HCT116 (cell line): Measurements from ENCODE around the gene IMMP2L. TPM values are rescaled to one million over a fixed set of nuclear protein-coding genes. Genes with fewer than 3 reads are reported as not detected.

Source experiments
- ATAC-seq: fragments of 200-7000 bp; cut with Tn5 transposase; 2 replicates; pipeline ENCODE4 v1.9.1; 2020; ENCODE audit warnings: mild to moderate bottlenecking, moderate library complexity
- BruUV-seq: library from RNA; stranded (reverse); fragments of 400-500 nt; replicated peaks from 2 replicates; lab custom pipeline; 2021; lab: Mats Ljungman, UMichigan
- CTCF ChIA-PET: fragments of 300-600 bp; sonication (Branson Sonifier 250); formaldehyde crosslinking; loops from one replicate; lab custom pipeline; 2021; ENCODE audit warnings: antibody characterized with exemption; lab: Charles Lee
- POLR2A ChIA-PET: fragments of 300-600, 350-600 bp; sonication (Branson Sonifier 250); formaldehyde crosslinking; loops from one replicate; lab custom pipeline; 2021; ENCODE audit warnings: antibody characterized with exemption; lab: Charles Lee
- RAD21 ChIA-PET, 2 experiments: fragments of 300-600 bp; sonication (Branson Sonifier 250); formaldehyde crosslinking; loops; one replicate each; lab custom pipeline; 2023; ENCODE audit warnings: low total read pairs in 2 of 2; ENCODE audit not compliant: uncharacterized antibody in 2 of 2, unreplicated experiment in 2 of 2, low non-redundant PET in 1 of 2; lab: Charles Lee
- DNase-seq: peaks from one replicate; pipeline ENCODE4 v3.0.0-alpha.2; 2010; ENCODE audit warnings: low read depth, low spot score
- H2AFZ ChIP-seq: fragments of 200-600 bp; shearing (Covaris generic), sonication (generic); 2 replicates; pipeline ENCODE4 v1.6.1; 2017; ENCODE audit warnings: low read depth, mixed run types, mixed read lengths, antibody characterized with exemption, low read length; ENCODE audit not compliant: poor library complexity, severe bottlenecking
- H3K27ac ChIP-seq: 2 replicates; pipeline ENCODE4 v1.5.1; 2012; ENCODE audit warnings: low read depth, low read length
- H3K27me3 ChIP-seq: fragments of 200-600 bp; sonication (generic); 2 replicates; pipeline ENCODE4 v1.6.1; 2016; ENCODE audit warnings: mixed run types, low read length, mixed read lengths; ENCODE audit not compliant: insufficient read depth
- H3K36me3 ChIP-seq, 2 experiments: fragments of 200-500 bp in 1 of 2; fragments of 200-600 bp in 1 of 2; sonication (Bioruptor generic) in 1 of 2; sonication (generic) in 1 of 2; 2 replicates each; pipeline versions ENCODE4 v1.5.1 to v1.6.1; 2014 to 2016; ENCODE audit warnings: low read length in 2 of 2, inconsistent platforms in 1 of 2, mixed read lengths in 1 of 2, mixed run types in 1 of 2; ENCODE audit not compliant: insufficient read depth in 2 of 2, control insufficient read depth in 1 of 2
- H3K4me1 ChIP-seq, 2 experiments: fragments of 200-600 bp in 1 of 2; sonication (generic) in 1 of 2; 2 replicates each; pipeline versions ENCODE4 v1.5.1 to v1.6.1; 2012 to 2017; ENCODE audit warnings: low read length in 2 of 2, inconsistent platforms in 1 of 2, mild to moderate bottlenecking in 1 of 2, mixed read lengths in 1 of 2, mixed run types in 1 of 2, moderate library complexity in 1 of 2; ENCODE audit not compliant: insufficient read depth in 2 of 2, control insufficient read depth in 1 of 2
- H3K4me2 ChIP-seq: fragments of 200-600 bp; sonication (generic); 2 replicates; pipeline ENCODE4 v1.6.1; 2017; ENCODE audit warnings: mixed run types, low read length, mixed read lengths
- H3K4me3 ChIP-seq, 2 experiments: fragments of 200-600 bp in 1 of 2; sonication (generic) in 1 of 2; replicated peaks in 1 of 2; 2 replicates each; pipeline ENCODE4 v1.5.1; 2011 to 2016; ENCODE audit warnings: low read length in 2 of 2, control low read depth in 1 of 2, low read depth in 1 of 2, mild to moderate bottlenecking in 1 of 2, mixed read lengths in 1 of 2, mixed run types in 1 of 2
- H3K79me2 ChIP-seq: fragments of 200-600 bp; sonication (generic); 2 replicates; pipeline ENCODE4 v1.6.1; 2017; ENCODE audit warnings: mild to moderate bottlenecking, mixed run types, low read length, moderate library complexity, mixed read lengths; ENCODE audit not compliant: insufficient read depth
- H3K9ac ChIP-seq: fragments of 200-600 bp; sonication (generic); 2 replicates; pipeline ENCODE4 v1.6.1; 2016; ENCODE audit warnings: low read length, mixed read lengths
- H3K9me2 ChIP-seq: fragments of 200-600 bp; sonication (generic), shearing (Covaris generic); 2 replicates; pipeline ENCODE4 v1.6.1; 2017; ENCODE audit warnings: mixed run types, mild to moderate bottlenecking, moderate library complexity; ENCODE audit not compliant: insufficient read depth
- H3K9me3 ChIP-seq, 2 experiments: fragments of 200-500 bp in 1 of 2; fragments of 200-600 bp in 1 of 2; sonication (Bioruptor generic) in 1 of 2; sonication (generic) in 1 of 2; 2 replicates each; pipeline ENCODE4 v1.6.1; 2014 to 2017; ENCODE audit warnings: low read length in 2 of 2, mixed read lengths in 2 of 2, inconsistent platforms in 1 of 2, low read depth in 1 of 2, mild to moderate bottlenecking in 1 of 2, mixed run types in 1 of 2, moderate library complexity in 1 of 2; ENCODE audit not compliant: control insufficient read depth in 1 of 2, insufficient read depth in 1 of 2
- H4K20me1 ChIP-seq: fragments of 200-600 bp; sonication (generic), shearing (Covaris generic); 2 replicates; pipeline ENCODE4 v1.6.1; 2017; ENCODE audit warnings: mixed run types, mild to moderate bottlenecking, moderate library complexity; ENCODE audit not compliant: insufficient read depth
- CBX3 ChIP-seq: IDR thresholded peaks from 2 replicates; pipeline ENCODE4 v1.6.1; 2012; ENCODE audit warnings: low read depth
- CTCF ChIP-seq, 3 experiments: fragments of 200-600 bp in 1 of 3; sonication (generic) in 1 of 3; IDR thresholded peaks in 2 of 3; conservative IDR thresholded peaks in 1 of 3; 2 replicates each; pipeline ENCODE4 v1.5.1; 2012 to 2017; ENCODE audit warnings: low read depth in 2 of 3, low read length in 2 of 3, antibody characterized with exemption in 1 of 3, borderline replicate concordance in 1 of 3, control low read depth in 1 of 3, mild to moderate bottlenecking in 1 of 3, mixed read lengths in 1 of 3, mixed run types in 1 of 3, moderate library complexity in 1 of 3; ENCODE audit not compliant: insufficient read depth in 1 of 3
- EGR1 ChIP-seq: IDR thresholded peaks from 2 replicates; pipeline ENCODE4 v1.6.1; 2012; ENCODE audit warnings: low read depth
- ELF1 ChIP-seq: IDR thresholded peaks from 2 replicates; pipeline ENCODE4 v1.6.1; 2012; ENCODE audit warnings: low read depth, borderline replicate concordance
- EZH2phosphoT487 ChIP-seq: fragments of 200-600 bp; IDR thresholded peaks from 2 replicates; pipeline ENCODE4 v1.6.1; 2018; ENCODE audit warnings: antibody characterized with exemption, borderline replicate concordance
- JUND ChIP-seq: IDR thresholded peaks from 2 replicates; pipeline ENCODE4 v1.6.1; 2012
- MAX ChIP-seq: IDR thresholded peaks from 2 replicates; pipeline ENCODE4 v1.6.1; 2012
- POLR2AphosphoS5 ChIP-seq: IDR thresholded peaks from 2 replicates; pipeline ENCODE4 v1.6.1; 2011; ENCODE audit warnings: mild to moderate bottlenecking, low read depth, low read length, moderate library complexity
- RAD21 ChIP-seq: IDR thresholded peaks from 2 replicates; pipeline ENCODE4 v1.6.1; 2012; ENCODE audit warnings: low read depth, mild to moderate bottlenecking
- REST ChIP-seq: IDR thresholded peaks from 2 replicates; pipeline ENCODE4 v1.6.1; 2012; ENCODE audit warnings: low read depth
- SIN3A ChIP-seq: IDR thresholded peaks from 2 replicates; pipeline ENCODE4 v1.6.1; 2012; ENCODE audit warnings: low read depth
- SRF ChIP-seq: IDR thresholded peaks from 2 replicates; pipeline ENCODE4 v1.6.1; 2012; ENCODE audit warnings: low read depth
- TCF7L2 ChIP-seq: IDR thresholded peaks from 2 replicates; pipeline ENCODE4 v1.7.0; 2011; ENCODE audit warnings: borderline replicate concordance, inconsistent platforms; ENCODE audit not compliant: insufficient read depth, insufficient read length; ENCODE audit errors: extremely low read depth
- YY1 ChIP-seq: IDR thresholded peaks from 2 replicates; pipeline ENCODE4 v1.6.1; 2011; ENCODE audit warnings: low read length, low read depth, moderate library complexity, mild to moderate bottlenecking; ENCODE audit not compliant: insufficient replicate concordance; ENCODE audit errors: extremely low read depth
- ZFX ChIP-seq: fragments of 450-650 bp; IDR thresholded peaks from 2 replicates; pipeline ENCODE4 v1.6.1; 2017
- intact Hi-C: fragments of 100-400 bp; cut with micrococcal nuclease; formaldehyde crosslinking; loops from 2 replicates; pipeline ENCODE4 v1.10.0; 2022
- total RNA-seq: library from RNA; stranded (reverse); gene quantifications from one replicate; pipeline ENCODE4 v1.2.1, GENCODE V29; 2021; ENCODE audit not compliant: unreplicated experiment

The IMMP2L gene
- total RNA-seq, 1 experiment from 2014 or later: 21.1 TPM

GRCh38 chr7:110852156-110852940 lies 709.9 kb downstream of the IMMP2L start:
- TF ChIP-seq RAD21: no peak
- BruUV-seq: no TSS peak
- H3K79me2 ChIP-seq: no peaks in the 10 kb centered on the region
- intact Hi-C loops: no loop called here
- ChIA-PET POLR2A (no interaction called here), RAD21 (no interaction called here), CTCF (no interaction called here)
- H3K4me3 ChIP-seq: no peak overlapping the region
- H3K9ac ChIP-seq: no peak overlapping the region
- no peaks in the 10 kb centered on the region for H4K20me1 ChIP-seq
- no peaks in the 10 kb centered on the region for H3K4me1 ChIP-seq
- DNase-seq (no peak), ATAC-seq (no peak)
- H3K9me2 ChIP-seq: no peaks in the 10 kb centered on the region
- no peak overlapping the region for H2AFZ ChIP-seq
- no peaks in the 10 kb centered on the region for H3K36me3 ChIP-seq
- no peak overlapping the region for H3K27ac ChIP-seq
- H3K27me3 ChIP-seq: no peaks in the 10 kb centered on the region
- H3K9me3 ChIP-seq: no peaks in the 10 kb centered on the region
- H3K4me2 ChIP-seq: no peak overlapping the region

GRCh38 chr7:110850224-110850623 lies 712.1 kb downstream of the IMMP2L start:
- H3K36me3 ChIP-seq: no peaks in the 10 kb centered on the region
- intact Hi-C loops: no loop called here
- POLR2A ChIA-PET: no interaction called here
- no peaks in the 10 kb centered on the region for H3K9me3 ChIP-seq
- no peaks in the 10 kb centered on the region for H3K4me1 ChIP-seq
- RAD21 ChIA-PET: no interaction called here
- BruUV-seq: no TSS peak
- no peak for ATAC-seq
- H3K27me3 ChIP-seq: no peaks in the 10 kb centered on the region
- DNase-seq: no peak
- no peaks in the 10 kb centered on the region for H4K20me1 ChIP-seq
- H3K4me3 ChIP-seq: no peak overlapping the region
- CTCF ChIA-PET: no interaction called here
- no peaks in the 10 kb centered on the region for H3K9me2 ChIP-seq
- H3K79me2 ChIP-seq: no peaks in the 10 kb centered on the region
- H3K9ac ChIP-seq: no peak overlapping the region
- no peak overlapping the region for H3K4me2 ChIP-seq
- no peak overlapping the region for H2AFZ ChIP-seq
- H3K27ac ChIP-seq: no peak overlapping the region
- TF ChIP-seq EGR1 (no peak), SIN3A (no peak), JUND (no peak), SRF (no peak), CBX3 (no peak), TCF7L2 (no peak), REST (no peak), ZFX (no peak), YY1 (no peak), CTCF (IDR thresholded peaks at IDR 0.05 in 2 of 3, conservative IDR thresholded peaks at IDR 0.05 in 1 of 3; ENCODE audit: borderline replicate concordance in 1 of 3, insufficient read depth in 1 of 3, low read depth in 2 of 3, low read length in 2 of 3) (no peak), POLR2AphosphoS5 (no peak), EZH2phosphoT487 (no peak), ELF1 (no peak), MAX (no peak), RAD21 (no peak)
